Brain microvascular endothelial cell (primary cell): ENCODE measurements around the gene DCHS1.

Experiments used
- DNase-seq: peaks from one replicate; pipeline ENCODE4 v3.0.0-alpha.2; 2020
- H3K27ac ChIP-seq: fragments of 250-450 bp; sonication (Bioruptor Pico); 2 replicates; pipeline ENCODE4 v1.5.1; 2020; ENCODE audit warnings: mild to moderate bottlenecking, moderate library complexity
- H3K27me3 ChIP-seq: fragments of 250-450 bp; sonication (Bioruptor Pico); replicated peaks from 2 replicates; pipeline ENCODE4 v1.5.1; 2020; ENCODE audit warnings: mild to moderate bottlenecking
- H3K36me3 ChIP-seq: fragments of 250-450 bp; sonication (Bioruptor Pico); replicated peaks from 2 replicates; pipeline ENCODE4 v1.5.1; 2020; ENCODE audit warnings: mild to moderate bottlenecking
- H3K4me3 ChIP-seq: 2 replicates; pipeline ENCODE4 v1.5.1; 2011; ENCODE audit warnings: low read depth, mild to moderate bottlenecking, control low read depth, low read length, moderate library complexity
- CTCF ChIP-seq: IDR thresholded peaks from 2 replicates; pipeline ENCODE4 v1.5.1; 2011; ENCODE audit warnings: low read depth, mild to moderate bottlenecking, moderate library complexity, low read length, control low read depth, inconsistent platforms; ENCODE audit errors: missing control alignments
- in situ Hi-C: cut with HindIII; loops from 2 replicates; pipeline ENCODE4 v1.10.0; 2017; ENCODE audit warnings: low sequenced_read_pairs, low pct_ligation_motif_present

DCHS1 gene

GRCh38 chr11:6646576-6646917 is 9.1 kb downstream of the DCHS1 start:
- no peak for TF ChIP-seq CTCF

GRCh38 chr11:6646071-6646470 is 9.5 kb downstream of the DCHS1 start:
- H3K27me3 ChIP-seq, result peaks cover 28% of the 10 kb centered on the region
- peak overlapping the region; percentile 12 for H3K4me3 ChIP-seq
- no peaks in the 10 kb centered on the region for H3K36me3 ChIP-seq
- in situ Hi-C loops, result no loop called here
- peak; percentile 72 for DNase-seq
- no peak overlapping the region for H3K27ac ChIP-seq
- no peak for TF ChIP-seq CTCF

More at GRCh38 chr11:6646576-6646917, 9.1 kb downstream of the DCHS1 start:
- in situ Hi-C loops, result no loop called here
- H3K27me3 ChIP-seq, result peaks cover 28% of the 10 kb centered on the region
- H3K27ac ChIP-seq, result no peak overlapping the region
- H3K36me3 ChIP-seq, result no peaks in the 10 kb centered on the region
- H3K4me3 ChIP-seq, result peak overlapping the region; percentile 12
- no peak for DNase-seq

GRCh38 chr11:6642957-6643356 is 12.7 kb downstream of the DCHS1 start:
- no peak for DNase-seq
- Histone ChIP-seq H3K27ac (no peak overlapping the region), H3K36me3 (no peaks in the 10 kb centered on the region), H3K27me3 (peaks cover 11% of the 10 kb centered on the region), H3K4me3 (no peak overlapping the region)
- no peak for TF ChIP-seq CTCF
- in situ Hi-C loops, result no loop called here

GRCh38 chr11:6640985-6641701 is 14.5 kb downstream of the DCHS1 start:
- Histone ChIP-seq H3K4me3 (no peak overlapping the region), H3K36me3 (no peaks in the 10 kb centered on the region), H3K27me3 (peaks cover 9% of the 10 kb centered on the region), H3K27ac (no peak overlapping the region)
- DNase-seq, result no peak
- in situ Hi-C loops, result no loop called here
- TF ChIP-seq CTCF, result no peak

GRCh38 chr11:6640036-6640984 is 15.3 kb downstream of the DCHS1 start:
- Histone ChIP-seq H3K27me3 (peaks cover 9% of the 10 kb centered on the region), H3K4me3 (no peak overlapping the region), H3K27ac (no peak overlapping the region), H3K36me3 (no peaks in the 10 kb centered on the region)
- DNase-seq, result no peak
- TF ChIP-seq CTCF, result no peak
- in situ Hi-C loops, result no loop called here
